ENCODE data around the gene PSMF1. TPM values are rescaled to one million over a fixed set of nuclear protein-coding genes. Genes with fewer than 3 reads are reported as not detected.
"Not testable (repeated sequence)": the region's sequence is repeated elsewhere in the genome, so short reads cannot be mapped to it uniquely, and the experiment has no call there.

Gene PSMF1
- total RNA-seq, 3 donors from 2014 or later, result 113 to 118 (median 117) TPM

- DNase-seq, result no peak
- Histone ChIP-seq H3K4me1 (ENCODE audit: low read depth) (no peaks in the 10 kb centered on the region), H3K9me3 (no peaks in the 10 kb centered on the region), H3K36me3 (ENCODE audit: low read depth) (no peaks in the 10 kb centered on the region), H3K4me3 (no peak overlapping the region)
- TF ChIP-seq CTCF (IDR thresholded peaks at IDR 0.05), result no peak
- intact Hi-C loops (cut with DNase I, micrococcal nuclease), result no loop called here
- no peak for ATAC-seq
Measured at GRCh38 chr20:1144401-1145172, 26.2 kb downstream of the PSMF1 start.

DNA sequence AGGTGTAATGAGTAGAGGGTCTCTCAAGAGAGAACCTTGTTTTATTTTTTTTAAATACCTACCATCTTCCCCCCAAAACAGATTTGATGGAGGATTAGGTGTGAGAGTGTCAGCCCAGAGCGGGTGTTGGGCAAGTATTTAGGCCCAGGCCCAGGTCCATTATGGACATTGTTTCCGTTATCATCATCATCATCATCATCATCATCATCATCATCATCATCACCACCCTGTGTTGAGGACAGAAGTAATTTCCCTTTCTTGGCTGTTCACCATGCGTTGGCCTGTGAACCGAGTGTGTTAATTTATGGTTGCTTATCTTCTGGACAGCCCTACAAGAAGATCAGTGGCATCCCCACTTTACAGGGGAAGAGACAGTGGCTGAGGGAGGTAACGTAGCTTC is 28.6 kb downstream of the PSMF1 start:
- no peaks in the 10 kb centered on the region for H3K4me1 ChIP-seq (ENCODE audit: low read depth)
- H3K9me3 ChIP-seq, result no peaks in the 10 kb centered on the region
- H3K4me3 ChIP-seq, result no peak overlapping the region
- TF ChIP-seq CTCF (IDR thresholded peaks at IDR 0.05), result no peak
- ATAC-seq (no peak), DNase-seq (no peak)
- no peaks in the 10 kb centered on the region for H3K36me3 ChIP-seq (ENCODE audit: low read depth)
- intact Hi-C loops (cut with DNase I, micrococcal nuclease), result no loop called here

GRCh38 chr20:1149812-1150211 is 31.4 kb downstream of the PSMF1 start:
- DNase-seq; H3K4me1 ChIP-seq (ENCODE audit: low read depth); H3K9me3 ChIP-seq; intact Hi-C loops (cut with DNase I, micrococcal nuclease); H3K4me3 ChIP-seq; H3K36me3 ChIP-seq (ENCODE audit: low read depth): not testable (repeated sequence)
- peak; percentile 19 for ATAC-seq

- intact Hi-C loops (cut with DNase I, micrococcal nuclease), result no loop called here
- H3K9me3 ChIP-seq, result no peaks in the 10 kb centered on the region
- H3K4me1 ChIP-seq (ENCODE audit: low read depth), result no peaks in the 10 kb centered on the region
- ATAC-seq (peak; percentile 90), DNase-seq (no peak)
- no peaks in the 10 kb centered on the region for H3K36me3 ChIP-seq (ENCODE audit: low read depth)
- no peak for TF ChIP-seq CTCF (IDR thresholded peaks at IDR 0.05)
- H3K4me3 ChIP-seq, result no peak overlapping the region
Measured at GRCh38 chr20:1150218-1150617, 31.8 kb downstream of the PSMF1 start.

DNA sequence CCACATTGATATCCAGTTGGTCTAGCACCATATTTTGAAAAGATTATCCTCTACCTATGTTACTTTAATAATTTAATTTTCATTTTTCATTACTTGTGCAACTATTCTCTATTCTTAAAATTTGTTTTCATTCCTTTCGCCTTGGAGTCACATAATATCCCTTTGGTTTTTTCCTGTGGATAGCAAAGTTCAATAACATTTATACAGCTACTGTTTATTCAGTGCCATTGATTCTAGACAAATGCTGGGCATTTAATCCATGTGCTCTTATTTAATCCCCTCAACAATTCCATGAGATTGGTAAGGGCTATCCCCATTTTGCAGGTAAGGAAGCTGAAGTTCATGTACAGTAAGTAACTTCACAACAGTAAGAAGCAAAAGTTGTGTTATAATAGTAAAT is 32.6 kb downstream of the PSMF1 start:
- Histone ChIP-seq H3K4me1 (ENCODE audit: low read depth) (no peaks in the 10 kb centered on the region), H3K36me3 (ENCODE audit: low read depth) (no peaks in the 10 kb centered on the region), H3K4me3 (no peak overlapping the region), H3K9me3 (no peaks in the 10 kb centered on the region)
- DNase-seq (no peak), ATAC-seq (no peak)
- intact Hi-C loops (cut with DNase I, micrococcal nuclease), result no loop called here
- no peak for TF ChIP-seq CTCF (IDR thresholded peaks at IDR 0.05)

DNA sequence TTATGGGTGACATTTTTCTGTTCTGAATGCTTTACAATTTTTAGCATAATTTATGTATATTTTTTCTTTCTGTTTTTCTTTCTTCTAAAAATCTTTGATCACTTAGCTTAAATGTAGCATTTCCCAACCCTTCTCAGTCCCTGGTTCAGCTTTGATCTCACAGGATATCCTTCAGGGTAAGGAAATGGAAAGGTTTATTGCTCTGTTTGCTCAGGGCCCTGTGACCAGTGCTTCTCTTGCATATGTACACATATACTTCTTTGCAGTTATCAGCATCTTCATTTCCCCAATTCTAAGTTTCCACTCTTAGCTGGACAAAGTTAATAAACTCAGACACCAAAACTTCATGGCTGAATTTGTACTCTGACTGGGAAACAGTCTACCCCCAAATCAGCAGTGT is 35.8 kb downstream of the PSMF1 start:
- H3K9me3 ChIP-seq, result no peaks in the 10 kb centered on the region
- no peaks in the 10 kb centered on the region for H3K4me1 ChIP-seq (ENCODE audit: low read depth)
- TF ChIP-seq CTCF (IDR thresholded peaks at IDR 0.05), result no peak
- intact Hi-C loops (cut with DNase I, micrococcal nuclease), result no loop called here
- peak in 1 of 3 donors; percentile 10 for DNase-seq
- ATAC-seq, result peak; percentile 69
- no peaks in the 10 kb centered on the region for H3K36me3 ChIP-seq (ENCODE audit: low read depth)
- H3K4me3 ChIP-seq, result no peak overlapping the region
